Ovary (tissue), 9 donors: ENCODE measurements around the gene ARHGAP45. TPM values are rescaled to one million over a fixed set of nuclear protein-coding genes. Genes with fewer than 3 reads are reported as not detected.

Experiments used
- DNase-seq, 5 donors: peaks; one replicate each; pipeline ENCODE4 v3.0.0-alpha.2; 2019 to 2020
- H3K27ac ChIP-seq, 2 donors: fragments of 200-600 bp; one replicate each; pipeline versions ENCODE4 v1.5.1 to v1.8.0; 2019 to 2022
- H3K27me3 ChIP-seq: fragments of 200-600 bp; one replicate; pipeline ENCODE4 v1.8.0; 2022
- H3K36me3 ChIP-seq: fragments of 200-600 bp; sonication (generic); one replicate; pipeline ENCODE4 v1.5.1; 2019
- H3K4me1 ChIP-seq: one replicate; pipeline ENCODE4 v1.8.1; 2013; ENCODE audit warnings: mild to moderate bottlenecking, moderate library complexity; ENCODE audit not compliant: insufficient read depth
- H3K4me3 ChIP-seq: fragments of 200-600 bp; sonication (generic); one replicate; pipeline ENCODE4 v1.5.1; 2017
- H3K9me3 ChIP-seq, 2 donors: fragments of 200-600 bp in 1 of 2; sonication (generic) in 1 of 2; one replicate each; pipeline versions ENCODE4 v1.5.1 to v1.8.1; 2013 to 2019; ENCODE audit warnings: mild to moderate bottlenecking in 1 of 2, moderate library complexity in 1 of 2
- CTCF ChIP-seq, 3 donors: fragments of 450-650 bp in 2 of 3; fragments of 200-600 bp in 1 of 3; IDR thresholded peaks; one replicate each; pipeline versions ENCODE4 v1.5.1 to v1.8.0; 2016 to 2022; ENCODE audit warnings: antibody characterized with exemption in 3 of 3, mild to moderate bottlenecking in 1 of 3
- EP300 ChIP-seq: sonication (generic); formaldehyde crosslinking; IDR thresholded peaks from one replicate; pipeline ENCODE4 v1.6.1; 2017; ENCODE audit warnings: antibody characterized with exemption
- POLR2A ChIP-seq: fragments of 450-650 bp; IDR thresholded peaks from one replicate; pipeline ENCODE4 v1.6.1; 2017; ENCODE audit warnings: antibody characterized with exemption, mild to moderate bottlenecking, moderate library complexity
- WGBS, 3 donors: extraction: QIAGEN DNeasy Blood & Tissue Kit in 1 of 3; methylation state at CpG; one replicate each; pipeline versions ENCODE4 v1.1.5 to v1.1.7; 2013 to 2017; 5-methylcytosine and 5-hydroxymethylcytosine counted together
- intact Hi-C, 4 donors: fragments of 100-400 bp; cut with DNase I; formaldehyde crosslinking; loops; one replicate each; pipeline versions ENCODE4 v1.11.0 to v1.15.1; 2022 to 2023
- polyA plus RNA-seq, 2 donors: library from polyadenylated mRNA; stranded (reverse); fragments of 200-250 nt in 1 of 2; fragments of 350-450 nt in 1 of 2; fragmentation: Illumina TruSeq in 1 of 2; extraction: RNeasy Lipid Tissue Mini Kit (QIAGEN cat#74804) in 1 of 2; gene quantifications; one replicate each; pipeline ENCODE4 v1.2.3, GENCODE V29; 2013 to 2014
- total RNA-seq, 7 donors: library from RNA; depleted of rRNA in 2 of 7; stranded (reverse); fragments of >200 nt in 2 of 7; fragmentation: NEBNext Ultra II Directional in 3 of 7; extraction: Animal tissue kit (Norgen Biotek cat#: 25700) in 3 of 7; gene quantifications; one replicate each; pipeline versions ENCODE4 v1.1.0 to v1.2.4, GENCODE V29; 2016 to 2023
- donor health status: DM: no; HTN: no; CAD: no; lungs with moderate emphysema.
- donor health status: DM: no; HTN: no; CAD: no.
- donor health status: Bipolar disorder and iron deficiency.
- donor health status: DM: yes; HTN: yes; CAD: no.
- donor health status: DM: no; HTN: no; CAD: no.
- donor health status: DM: yes; HTN: yes; CAD: no.

The ARHGAP45 gene
- total and polyA plus RNA-seq, 9 donors, result 1.0 to 10.6 (median 7.0) TPM

DNA sequence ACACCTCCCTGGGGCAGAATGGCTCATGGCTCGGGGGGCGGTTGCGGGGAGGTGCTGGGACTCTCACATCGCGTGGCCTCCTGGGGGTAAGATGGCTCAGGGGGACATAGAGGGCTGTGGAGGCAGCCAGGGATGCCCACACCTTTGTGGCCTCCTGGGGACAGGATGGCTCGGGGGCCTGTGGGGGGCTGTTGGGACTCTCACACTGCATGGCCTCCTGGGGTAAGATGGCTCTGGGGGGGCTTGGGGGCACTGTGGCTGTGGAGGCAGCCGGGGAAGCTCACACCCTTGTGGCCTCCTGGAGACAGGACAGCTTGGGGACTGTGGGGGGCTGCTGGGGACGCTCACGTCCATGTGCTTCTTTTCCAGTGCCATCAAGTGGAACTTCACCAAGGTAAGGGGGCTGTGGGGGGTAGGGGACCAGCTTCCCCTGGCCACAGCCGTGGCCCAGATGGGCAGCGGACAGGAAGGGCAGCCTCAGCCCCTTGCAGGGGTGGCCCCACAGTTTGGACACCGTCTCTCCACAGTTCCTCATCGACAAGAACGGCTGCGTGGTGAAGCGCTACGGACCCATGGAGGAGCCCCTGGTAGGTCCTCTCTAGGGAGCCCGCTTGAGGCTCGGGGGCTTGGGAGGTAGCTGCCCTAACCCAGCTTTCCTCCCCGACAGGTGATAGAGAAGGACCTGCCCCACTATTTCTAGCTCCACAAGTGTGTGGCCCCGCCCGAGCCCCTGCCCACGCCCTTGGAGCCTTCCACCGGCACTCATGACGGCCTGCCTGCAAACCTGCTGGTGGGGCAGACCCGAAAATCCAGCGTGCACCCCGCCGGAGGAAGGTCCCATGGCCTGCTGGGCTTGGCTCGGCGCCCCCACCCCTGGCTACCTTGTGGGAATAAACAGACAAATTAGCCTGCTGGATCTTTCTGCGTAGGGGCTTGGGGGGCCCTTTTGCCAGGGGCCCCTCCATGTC, 39.2 kb downstream of the ARHGAP45 start:
- DNase-seq, result peak in 3 of 5 donors; percentile 47 to 58 (median 52)
- intact Hi-C loops, result loop anchor here in 1 of 4 donors (10.0 kb wide), 1 partner anchor 181 kb away; the partner anchor contains the start of gene ARID3A
- WGBS, 3 donors, result 85 to 87% (median 86%) methylated on average over 30 to 32 of the region's 32 CpGs
- Histone ChIP-seq H3K4me1 (peaks cover 25% of the 10 kb centered on the region), H3K27me3 (no peaks in the 10 kb centered on the region), H3K27ac (no peak overlapping the region), H3K4me3 (no peak overlapping the region), H3K9me3 (no peaks in the 10 kb centered on the region), H3K36me3 (no peaks in the 10 kb centered on the region)
- no peak for TF ChIP-seq CTCF (IDR thresholded peaks at IDR 0.05)

DNA sequence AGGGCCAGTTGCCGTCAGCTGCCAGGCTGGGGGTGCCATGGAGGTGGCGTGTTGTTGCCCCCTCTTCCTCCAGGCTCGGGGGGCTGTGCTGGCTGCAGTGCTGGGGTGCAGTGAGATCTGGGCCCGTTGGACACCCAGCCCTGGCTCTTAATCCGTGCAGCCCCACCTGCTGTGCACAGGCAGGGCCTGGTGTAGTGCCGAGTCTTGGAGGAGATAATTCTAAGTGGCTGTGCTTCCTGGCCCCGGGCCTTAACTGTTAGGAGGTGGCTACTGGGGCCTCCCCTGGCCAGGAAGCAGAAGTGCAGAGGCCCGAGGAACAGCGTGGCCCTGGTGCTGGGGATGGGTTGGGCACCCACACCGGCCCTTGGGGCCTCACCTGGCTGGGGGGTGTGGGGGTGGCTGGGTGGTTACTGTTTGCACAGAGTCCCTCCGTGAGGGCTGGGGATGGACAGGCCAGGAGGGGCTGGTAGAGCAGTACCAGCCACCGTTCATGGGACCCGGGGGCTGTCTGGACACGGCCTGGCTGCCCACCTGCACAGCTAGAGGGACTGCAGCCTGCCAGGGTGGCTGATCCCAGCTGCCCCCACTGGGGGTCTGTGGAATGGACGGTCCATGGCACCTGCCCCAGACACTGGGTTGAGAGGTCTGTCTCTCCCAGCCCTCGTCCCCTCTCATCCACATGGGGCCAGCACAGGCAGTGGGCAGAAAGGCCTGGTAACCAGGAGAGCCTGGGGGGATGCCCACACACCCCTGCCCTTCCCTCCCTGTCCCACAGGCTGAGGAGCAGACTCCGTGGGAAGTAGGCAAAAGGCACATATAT, 40.1 kb downstream of the ARHGAP45 start:
- intact Hi-C loops, result loop anchor here in 1 of 4 donors (10.0 kb wide), 1 partner anchor 182 kb away; the partner anchor contains the start of gene ARID3A
- H3K27ac ChIP-seq, result no peak overlapping the region
- no peaks in the 10 kb centered on the region for H3K27me3 ChIP-seq
- peak in 2 of 5 donors; percentile 38 to 42 for DNase-seq
- H3K9me3 ChIP-seq, result no peaks in the 10 kb centered on the region
- peaks cover 24% of the 10 kb centered on the region for H3K4me1 ChIP-seq
- H3K4me3 ChIP-seq, result no peak overlapping the region
- H3K36me3 ChIP-seq, result no peaks in the 10 kb centered on the region
- WGBS, 3 donors, result 60 to 68% (median 62%) methylated on average over 16 to 17 of the region's 17 CpGs
- TF ChIP-seq CTCF (IDR thresholded peaks at IDR 0.05) (no peak), EP300 (no peak), POLR2A (no peak)

DNA sequence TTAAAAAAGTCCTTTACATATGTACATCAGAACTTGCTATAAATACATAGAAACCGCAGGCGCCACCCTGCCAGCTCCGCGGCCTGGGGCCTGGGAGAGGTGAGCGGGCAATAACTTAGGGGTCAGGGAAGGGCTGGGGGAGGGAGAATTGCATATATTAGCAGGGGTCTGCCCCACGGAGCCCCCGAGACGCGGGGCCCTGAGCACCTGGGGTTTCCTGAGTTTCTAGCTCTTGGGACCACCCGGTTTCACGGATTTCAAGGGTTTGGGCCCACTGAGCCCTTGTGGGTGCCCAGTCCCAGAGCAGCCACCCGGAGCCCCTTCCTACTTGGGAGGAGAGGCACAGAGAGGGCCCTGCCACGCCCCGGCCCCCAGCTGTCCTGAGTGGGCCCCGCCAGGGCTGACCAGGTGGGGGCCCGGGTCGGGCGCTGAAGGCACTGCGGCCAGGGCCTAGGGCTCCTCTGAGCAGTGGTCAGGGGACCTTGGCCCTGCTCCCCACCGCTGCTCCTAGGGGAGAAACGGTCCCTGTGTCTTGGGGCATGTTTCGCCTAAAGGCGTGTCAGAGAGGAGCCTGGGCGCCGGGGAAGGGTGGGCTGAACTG, 40.8 kb downstream of the ARHGAP45 start:
- no peaks in the 10 kb centered on the region for H3K36me3 ChIP-seq
- no peak overlapping the region for H3K4me3 ChIP-seq
- intact Hi-C loops, result loop anchor here in 1 of 4 donors (10.0 kb wide), 1 partner anchor 183 kb away; the partner anchor contains the start of gene ARID3A
- TF ChIP-seq EP300 (no peak), CTCF (IDR thresholded peaks at IDR 0.05) (no peak), POLR2A (no peak)
- H3K27ac ChIP-seq, result no peak overlapping the region
- H3K27me3 ChIP-seq, result no peaks in the 10 kb centered on the region
- WGBS, 3 donors, result 89 to 91% (median 90%) methylated on average over 19 to 25 of the region's 25 CpGs
- no peak for DNase-seq
- H3K9me3 ChIP-seq, result no peaks in the 10 kb centered on the region
- peaks cover 18% of the 10 kb centered on the region for H3K4me1 ChIP-seq
